GM12864 (cell line): ENCODE data around the gene SSMEM1.

Source experiments
- DNase-seq: peaks from one replicate; pipeline ENCODE4 v3.0.0-alpha.2; 2011; ENCODE audit warnings: low read depth
- H3K4me3 ChIP-seq: 2 replicates; pipeline ENCODE4 v1.5.1; 2011; ENCODE audit warnings: mild to moderate bottlenecking, low read depth, low read length, control low read depth
- TF ChIP-seq, protein P1 (sequence below): IDR thresholded peaks from 2 replicates; pipeline ENCODE4 v1.5.1; 2011; ENCODE audit warnings: low read depth, mild to moderate bottlenecking, moderate library complexity, low read length, control low read depth, inconsistent platforms; ENCODE audit errors: missing control alignments

SSMEM1 gene

GRCh38 chr7:130195396-130195795, 12.3 kb upstream of the SSMEM1 start:
- no peak for DNase-seq
- H3K4me3 ChIP-seq = no peak overlapping the region
- TF ChIP-seq, protein P1, sequence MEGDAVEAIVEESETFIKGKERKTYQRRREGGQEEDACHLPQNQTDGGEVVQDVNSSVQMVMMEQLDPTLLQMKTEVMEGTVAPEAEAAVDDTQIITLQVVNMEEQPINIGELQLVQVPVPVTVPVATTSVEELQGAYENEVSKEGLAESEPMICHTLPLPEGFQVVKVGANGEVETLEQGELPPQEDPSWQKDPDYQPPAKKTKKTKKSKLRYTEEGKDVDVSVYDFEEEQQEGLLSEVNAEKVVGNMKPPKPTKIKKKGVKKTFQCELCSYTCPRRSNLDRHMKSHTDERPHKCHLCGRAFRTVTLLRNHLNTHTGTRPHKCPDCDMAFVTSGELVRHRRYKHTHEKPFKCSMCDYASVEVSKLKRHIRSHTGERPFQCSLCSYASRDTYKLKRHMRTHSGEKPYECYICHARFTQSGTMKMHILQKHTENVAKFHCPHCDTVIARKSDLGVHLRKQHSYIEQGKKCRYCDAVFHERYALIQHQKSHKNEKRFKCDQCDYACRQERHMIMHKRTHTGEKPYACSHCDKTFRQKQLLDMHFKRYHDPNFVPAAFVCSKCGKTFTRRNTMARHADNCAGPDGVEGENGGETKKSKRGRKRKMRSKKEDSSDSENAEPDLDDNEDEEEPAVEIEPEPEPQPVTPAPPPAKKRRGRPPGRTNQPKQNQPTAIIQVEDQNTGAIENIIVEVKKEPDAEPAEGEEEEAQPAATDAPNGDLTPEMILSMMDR = no peak

DNA sequence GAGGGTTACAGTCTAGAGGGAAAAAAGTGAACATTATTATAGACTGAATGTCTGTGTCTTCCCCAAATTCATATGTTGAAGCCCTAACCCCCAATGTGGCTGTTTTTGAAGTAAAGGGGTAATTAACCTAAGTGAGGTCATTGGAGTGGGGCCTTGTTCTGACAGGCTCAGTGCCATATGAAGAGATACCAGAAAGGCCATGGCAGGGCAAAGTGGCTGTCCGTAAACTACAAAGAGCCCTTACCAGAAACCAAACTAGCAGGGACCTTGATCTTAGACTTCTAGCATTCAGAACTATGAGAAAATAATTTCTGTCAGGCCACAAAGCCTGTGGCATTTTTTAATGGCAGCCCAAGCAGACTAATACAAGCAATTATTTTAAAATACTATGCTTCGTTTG, 11.2 kb upstream of the SSMEM1 start:
- TF ChIP-seq, protein P1 = no peak
- H3K4me3 ChIP-seq = no peak overlapping the region
- DNase-seq = no peak

DNA sequence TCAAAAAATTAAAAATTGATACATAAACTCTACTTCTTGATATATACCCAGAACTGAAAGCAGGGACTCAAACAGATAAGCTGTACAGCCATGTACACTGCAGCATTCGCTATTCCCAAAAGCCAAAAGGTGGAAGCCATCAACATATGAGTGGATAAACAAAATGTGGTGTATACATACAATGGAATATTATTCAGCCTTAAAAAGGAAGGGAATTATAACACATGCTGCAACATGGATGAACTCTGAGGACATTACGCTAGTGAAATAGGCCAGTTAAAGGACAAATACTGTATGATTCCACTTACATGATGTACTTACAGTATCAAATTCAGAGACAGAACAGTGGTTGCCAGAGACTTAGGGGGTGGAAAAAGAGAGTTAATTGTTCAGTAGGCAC, 10.6 kb upstream of the SSMEM1 start:
- no peak for DNase-seq
- H3K4me3 ChIP-seq = no peak overlapping the region
- TF ChIP-seq, protein P1 = no peak

DNA sequence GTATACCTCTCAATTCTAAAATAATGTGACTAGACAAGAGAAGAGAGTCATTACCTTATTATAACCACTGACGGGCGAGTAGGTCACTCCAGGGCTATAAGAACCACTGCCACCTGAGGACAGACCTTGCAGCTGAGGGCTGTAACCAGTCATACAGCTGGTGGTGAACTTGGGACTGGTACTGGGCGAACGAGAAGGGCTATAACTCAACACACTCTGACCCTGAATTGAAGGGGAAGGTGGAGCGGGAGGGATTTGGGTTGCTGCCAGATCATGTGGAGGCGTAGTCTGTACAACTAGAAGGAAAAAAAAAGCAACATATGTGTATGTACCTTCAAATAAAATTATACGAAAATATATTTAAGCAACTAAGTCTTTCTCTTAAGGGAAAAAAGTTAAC, 5.9 kb upstream of the SSMEM1 start:
- TF ChIP-seq, protein P1 = no peak
- H3K4me3 ChIP-seq = no peak overlapping the region
- DNase-seq = no peak

DNA sequence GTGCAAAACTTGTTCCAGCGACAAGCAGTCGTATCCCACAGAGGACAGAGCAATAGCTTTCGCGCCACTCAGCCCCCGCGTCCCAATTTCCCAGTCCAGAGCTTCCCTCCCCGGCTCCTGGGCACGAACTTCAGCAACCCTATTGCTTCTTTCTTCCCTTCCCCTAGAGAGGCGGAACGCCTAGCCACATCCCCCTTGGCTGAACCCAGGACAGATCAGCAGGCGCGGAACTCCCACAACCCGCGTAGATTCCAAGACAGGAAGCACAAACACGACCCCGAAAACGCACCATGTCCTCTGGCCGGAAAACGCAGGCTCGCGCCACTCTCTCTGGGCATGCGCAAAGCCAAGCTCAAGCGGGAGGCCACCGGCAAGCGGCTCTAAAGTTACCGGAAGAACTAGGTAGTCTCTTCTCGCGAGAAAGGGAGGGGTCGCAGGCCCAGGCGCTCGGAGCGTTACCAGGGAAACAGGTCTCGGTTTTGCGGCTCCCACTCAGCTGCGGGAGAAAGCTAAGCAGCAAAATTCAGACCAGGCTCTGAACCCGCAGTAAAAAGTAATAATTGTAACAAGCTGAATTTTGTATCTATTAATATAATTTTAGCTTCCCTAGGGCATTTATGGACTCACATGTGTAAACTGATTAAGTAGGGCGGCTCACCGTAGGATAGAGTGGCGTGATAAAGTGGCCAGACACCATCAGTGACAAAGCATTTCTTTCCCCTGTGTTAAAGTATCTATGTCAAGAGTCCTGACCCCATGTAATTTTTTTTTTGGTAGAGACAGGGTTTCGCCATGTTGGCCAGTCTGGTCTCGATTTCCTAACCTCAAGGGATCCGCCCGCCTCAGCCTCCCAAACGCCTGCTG, 2.3 kb upstream of the SSMEM1 start, which contains the start of gene TMEM209:
TSS of gene TMEM209 (minus strand) at position 323 of the 864 bp plus-strand sequence. CDS start at position 292, 31 bp downstream.
- peak within 1 kb of the TSS; percentile 100 for H3K4me3 ChIP-seq
- peak; percentile 91 for DNase-seq
- TF ChIP-seq, protein P1 = no peak

DNA sequence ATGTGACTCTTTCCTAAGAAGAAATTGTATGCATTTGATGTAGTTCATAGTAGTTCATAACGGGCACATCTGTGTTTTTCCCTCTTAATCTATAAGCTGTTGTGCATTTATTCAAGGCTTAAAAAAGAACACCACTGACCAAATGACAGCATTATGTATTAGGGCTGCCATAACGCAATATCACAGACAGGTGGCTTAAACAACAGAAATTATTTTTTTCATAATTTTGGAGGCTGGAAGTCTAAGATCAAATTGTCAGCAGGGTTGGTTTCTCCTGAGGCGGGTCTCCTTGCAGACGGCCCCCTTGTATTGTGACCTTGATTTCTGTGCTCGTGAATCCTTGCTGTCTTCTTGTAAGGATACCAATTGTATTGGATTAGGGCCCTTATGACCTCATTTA, 627 bp upstream of the SSMEM1 start:
- DNase-seq = no peak
- TF ChIP-seq, protein P1 = no peak

DNA sequence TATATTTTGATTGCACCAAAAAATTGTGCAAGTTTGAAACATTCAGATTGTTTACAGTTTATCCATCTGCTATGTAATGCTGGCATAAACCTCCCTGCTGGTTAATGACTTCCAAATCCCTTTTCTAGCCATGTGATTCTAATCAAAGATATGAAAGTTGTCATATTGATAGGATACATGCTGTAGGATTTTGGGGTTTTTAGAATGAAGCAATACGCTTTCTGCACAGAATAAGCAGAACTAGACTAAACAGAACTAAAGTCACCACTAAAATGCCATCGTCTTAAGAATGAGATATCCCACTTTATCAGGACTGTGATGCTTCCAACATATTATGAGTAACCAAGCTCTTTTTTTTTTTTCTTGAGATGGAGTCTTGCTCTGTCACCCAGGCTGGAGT, 856 bp downstream of the SSMEM1 start:
- TF ChIP-seq, protein P1 = no peak
- DNase-seq = no peak
- H3K4me3 ChIP-seq = no peak overlapping the region

More for the DNA sequence above, 627 bp upstream of the SSMEM1 start:
- H3K4me3 ChIP-seq = no peak overlapping the region
